GM18868 (cell line): ENCODE measurements around the gene ATOH8.
"Not testable (repeated sequence)": the region's sequence is repeated elsewhere in the genome, so short reads cannot be mapped to it uniquely, and the experiment has no call there.

Experiments used
- ATAC-seq: cut with Tn5 transposase; IDR thresholded peaks from one replicate; pipeline ENCODE4 v1.9.1; 2021; ENCODE audit warnings: mild to moderate bottlenecking, moderate library complexity; ENCODE audit not compliant: unreplicated experiment

Gene ATOH8

DNA sequence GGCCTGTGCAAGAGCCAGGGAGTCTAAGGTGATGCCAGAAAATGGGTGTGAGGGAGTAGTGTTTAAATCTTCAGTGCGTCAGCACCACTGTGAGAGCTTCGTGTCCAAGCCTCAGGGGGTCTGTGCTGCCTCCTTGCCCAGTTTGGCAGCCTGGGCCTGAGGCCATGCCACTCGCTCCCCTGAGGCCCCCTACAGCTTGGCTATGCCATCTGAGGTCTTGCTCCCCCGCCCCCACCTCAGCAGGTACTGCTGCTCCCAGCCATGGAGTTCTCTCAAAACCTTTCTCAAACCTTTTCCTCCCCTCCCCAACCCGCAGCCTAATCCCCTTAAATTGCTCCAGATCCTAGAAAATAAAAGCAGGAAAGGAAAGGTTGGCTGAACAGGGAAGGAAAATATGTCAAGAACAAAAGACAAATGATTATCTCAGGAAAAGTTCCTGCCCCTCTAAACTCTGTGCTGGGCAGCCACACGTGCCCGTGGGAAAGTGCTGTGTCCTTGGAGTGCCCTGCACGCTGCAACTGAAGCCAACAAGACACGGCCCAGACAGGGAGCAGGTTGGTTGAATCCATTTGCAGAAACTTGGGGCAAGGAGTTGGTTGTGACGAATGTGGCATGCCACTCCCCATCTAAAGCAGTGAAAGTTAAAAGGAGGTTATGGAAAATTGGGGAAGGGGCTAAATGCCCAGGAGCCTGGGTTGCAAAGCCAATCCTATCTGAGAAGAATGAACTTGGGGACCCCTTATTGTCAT is 61.2 kb downstream of the ATOH8 start:
- no peak for ATAC-seq

- ATAC-seq = no peak
These were observed 66.2 kb downstream of the ATOH8 start for GRCh38 chr2:85819811-85820510.

DNA sequence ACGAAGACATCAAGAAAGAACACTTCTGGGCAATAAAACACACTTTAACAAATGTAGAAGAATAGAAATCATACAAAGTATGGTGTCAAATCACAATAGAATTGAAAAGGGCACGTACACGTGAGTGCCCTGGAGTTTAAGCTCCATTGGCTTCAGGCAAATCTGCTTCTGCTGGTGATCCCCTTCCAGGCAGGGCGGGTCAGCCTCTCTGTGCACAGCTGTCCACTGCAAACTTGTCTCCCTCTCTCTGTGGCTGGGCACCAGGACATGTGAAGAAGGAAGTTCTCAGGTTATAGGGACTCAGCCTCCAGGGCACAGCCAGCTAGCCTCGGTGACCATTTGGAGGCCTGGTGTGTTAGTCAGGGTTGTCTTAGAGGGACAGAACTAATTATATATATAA is 69.0 kb downstream of the ATOH8 start:
- no peak for ATAC-seq

- ATAC-seq = no peak
These were observed 70.2 kb downstream of the ATOH8 start for GRCh38 chr2:85823951-85824350.

DNA sequence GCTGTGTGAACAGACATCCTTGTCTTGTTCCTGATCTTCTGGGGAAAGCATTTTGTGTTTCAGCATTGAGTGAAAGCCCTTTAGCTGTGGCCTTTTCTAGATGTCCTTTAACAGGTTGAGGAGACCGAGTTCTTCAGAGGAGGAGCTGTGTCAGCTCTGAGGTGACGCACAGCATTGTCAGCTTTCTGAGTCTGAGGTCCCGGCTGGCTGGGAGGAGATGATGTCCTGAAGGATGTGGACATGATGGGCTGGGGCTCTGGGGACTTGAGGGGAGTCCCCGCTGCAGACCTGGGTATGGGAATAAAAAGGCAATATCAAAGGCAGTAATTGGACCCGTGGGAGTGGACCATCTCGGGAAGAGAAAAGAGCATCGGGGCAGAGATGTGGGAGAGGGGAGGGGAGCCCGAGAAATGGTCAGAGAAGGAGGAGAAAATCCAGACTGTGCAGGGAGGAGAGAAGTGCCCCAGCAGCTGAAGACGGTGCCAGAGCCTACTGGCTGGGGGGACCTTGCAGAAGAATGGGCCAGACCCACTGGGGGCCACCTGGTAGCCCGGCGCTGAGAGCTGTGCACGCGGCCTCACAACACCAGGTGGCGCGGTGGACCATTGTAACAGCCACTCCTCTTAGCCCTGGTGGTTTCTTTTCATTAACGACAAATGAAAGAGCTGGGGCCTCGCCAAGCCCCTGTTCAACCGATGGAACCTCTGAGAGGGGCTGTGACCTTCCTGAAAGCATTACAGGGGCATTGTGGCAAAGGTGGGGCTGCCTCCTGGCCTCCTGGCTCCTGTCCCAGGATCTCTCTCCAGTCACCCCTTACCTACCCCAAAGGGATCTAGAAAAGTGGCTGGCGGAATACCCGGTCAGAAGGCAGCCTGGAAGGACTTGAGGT is 73.4 kb downstream of the ATOH8 start:
- peak; percentile 78 for ATAC-seq

DNA sequence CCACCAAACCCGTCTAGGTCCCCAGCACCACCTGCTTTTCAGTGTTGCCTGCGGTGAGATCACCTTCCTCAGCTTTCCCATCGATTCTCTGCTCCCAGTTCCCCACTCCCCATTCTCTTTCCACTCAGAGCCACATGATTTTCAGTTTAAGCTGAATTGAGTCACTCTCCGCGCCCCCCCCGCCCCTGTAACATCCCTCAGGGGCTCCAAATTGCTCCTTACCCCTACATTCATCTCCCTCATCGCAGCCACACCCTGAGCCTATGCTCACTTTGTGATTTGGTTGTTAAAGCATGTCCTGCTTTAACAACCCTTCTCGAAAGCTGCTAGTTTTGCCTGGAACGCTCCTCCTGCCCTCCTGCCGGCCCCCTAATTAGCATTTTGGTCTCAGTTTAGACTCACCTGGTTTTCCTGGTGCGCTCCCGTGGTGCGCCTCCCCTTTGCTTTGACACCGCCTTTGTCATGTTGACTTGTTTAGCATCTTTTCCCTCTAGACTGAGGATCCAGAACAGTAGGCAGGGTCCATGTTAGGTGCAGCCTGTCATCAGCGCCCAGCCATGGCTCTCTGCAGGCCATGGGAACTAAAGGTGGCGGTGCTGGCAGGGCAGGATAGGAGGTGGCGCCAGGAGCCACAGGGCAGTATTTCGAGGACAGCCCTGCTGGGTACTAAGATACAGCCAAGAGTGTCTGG is 74.2 kb downstream of the ATOH8 start:
- ATAC-seq = no peak

GRCh38 chr2:85828725-85829124 is 74.9 kb downstream of the ATOH8 start:
- ATAC-seq = no peak

DNA sequence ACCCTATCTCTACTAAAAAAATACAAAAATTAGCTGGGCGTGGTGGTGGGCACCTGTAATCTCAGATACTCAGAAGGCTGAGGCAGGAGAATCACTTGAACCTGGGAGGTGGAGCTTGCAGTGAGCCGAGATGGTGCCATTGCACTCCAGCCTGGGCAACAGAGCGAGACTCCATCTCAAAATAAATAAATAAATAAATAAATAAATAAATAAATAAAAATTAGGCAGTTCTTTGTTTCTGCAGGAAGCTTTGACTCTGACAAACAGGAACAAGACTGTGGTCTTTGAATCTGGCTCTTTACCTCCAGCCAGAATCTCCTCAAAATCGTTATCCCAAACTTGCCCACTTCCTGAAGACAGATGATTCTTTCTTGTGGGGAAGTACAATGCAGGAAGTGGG is 75.6 kb downstream of the ATOH8 start:
- ATAC-seq = not testable (repeated sequence)

DNA sequence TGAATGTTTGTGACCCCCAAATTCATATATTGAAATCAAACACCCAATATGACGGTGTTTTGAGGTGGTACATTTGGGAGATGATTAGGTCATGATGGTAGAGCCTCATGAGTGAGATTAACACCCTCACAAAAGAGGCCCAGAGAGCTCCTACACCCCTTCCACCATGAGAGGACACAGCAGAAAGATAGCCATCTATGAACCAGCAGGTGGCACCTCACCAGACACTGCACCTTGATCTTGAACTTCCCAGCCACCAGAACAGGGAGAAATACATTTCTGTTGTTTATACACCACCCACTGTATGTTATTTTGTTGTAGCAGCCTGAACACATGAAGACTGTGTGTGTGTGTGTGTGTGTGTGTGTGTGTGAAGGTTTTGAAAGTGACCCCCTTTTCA is 76.9 kb downstream of the ATOH8 start:
- ATAC-seq = no peak

DNA sequence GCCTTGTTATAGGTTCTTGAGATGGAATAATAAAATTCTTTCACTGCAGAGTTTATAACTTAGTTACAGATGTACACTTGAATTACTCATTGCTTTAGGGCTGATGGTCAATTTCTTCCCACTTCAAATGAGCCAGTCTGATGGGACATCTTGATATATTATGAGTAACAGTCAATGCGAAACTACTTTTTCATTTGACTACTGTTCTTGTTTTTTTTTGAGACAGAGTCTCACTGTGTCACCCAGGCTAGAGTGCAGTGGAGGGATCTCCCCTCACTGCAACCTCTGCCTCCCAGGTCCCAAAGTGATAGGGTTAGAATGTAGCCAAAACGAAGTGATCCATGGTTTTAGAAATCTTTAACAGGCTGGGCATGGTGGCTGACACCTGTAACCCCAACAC is 77.9 kb downstream of the ATOH8 start:
- no peak for ATAC-seq

DNA sequence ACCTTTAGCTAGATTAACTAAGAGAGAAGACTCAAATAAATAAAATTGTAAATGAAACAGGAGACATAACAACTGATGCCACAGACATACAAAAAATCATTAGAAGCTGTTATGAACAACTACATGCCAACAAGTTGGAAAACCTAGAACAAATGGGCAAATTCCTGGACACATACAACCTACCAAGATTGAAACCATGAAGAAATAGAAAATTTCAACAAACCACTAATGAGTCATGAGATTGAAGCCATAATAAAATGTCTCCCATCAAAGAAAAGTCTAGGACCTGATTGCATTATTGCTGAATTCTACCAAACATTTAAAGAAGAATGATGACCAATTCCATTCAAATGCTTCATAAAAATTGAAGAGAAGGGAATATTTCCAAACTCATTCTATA is 80.7 kb downstream of the ATOH8 start:
- ATAC-seq = no peak
